GM18517 (cell line): Measurements from ENCODE around the gene MAP1LC3A.

Experiments
- ATAC-seq: cut with Tn5 transposase; IDR thresholded peaks from one replicate; pipeline ENCODE4 v1.9.1; 2021; ENCODE audit warnings: mild to moderate bottlenecking, moderate library complexity; ENCODE audit not compliant: unreplicated experiment

The MAP1LC3A gene

DNA sequence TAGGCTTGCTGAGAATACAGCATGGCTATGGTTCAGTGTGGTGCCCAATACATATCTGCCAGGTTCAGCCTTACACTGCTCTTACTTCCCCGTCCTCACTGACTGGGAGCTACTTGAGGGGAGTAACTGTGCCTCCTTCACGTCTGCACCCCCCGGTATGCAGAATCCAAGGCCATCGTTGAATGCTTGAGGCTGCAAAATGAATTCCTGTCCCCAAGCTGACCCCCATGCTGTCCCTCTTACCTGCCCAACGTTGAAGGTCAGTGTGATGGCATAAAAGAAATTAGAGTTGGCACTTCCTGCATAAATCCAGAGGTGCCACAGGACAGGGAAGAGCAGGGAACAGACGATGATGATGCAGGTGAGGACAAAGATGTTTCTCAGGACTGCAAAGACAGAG, 16.3 kb downstream of the MAP1LC3A start:
- ATAC-seq, result no peak

- ATAC-seq, result no peak
Measured at GRCh38 chr20:34575271-34575670, 16.8 kb downstream of the MAP1LC3A start.

DNA sequence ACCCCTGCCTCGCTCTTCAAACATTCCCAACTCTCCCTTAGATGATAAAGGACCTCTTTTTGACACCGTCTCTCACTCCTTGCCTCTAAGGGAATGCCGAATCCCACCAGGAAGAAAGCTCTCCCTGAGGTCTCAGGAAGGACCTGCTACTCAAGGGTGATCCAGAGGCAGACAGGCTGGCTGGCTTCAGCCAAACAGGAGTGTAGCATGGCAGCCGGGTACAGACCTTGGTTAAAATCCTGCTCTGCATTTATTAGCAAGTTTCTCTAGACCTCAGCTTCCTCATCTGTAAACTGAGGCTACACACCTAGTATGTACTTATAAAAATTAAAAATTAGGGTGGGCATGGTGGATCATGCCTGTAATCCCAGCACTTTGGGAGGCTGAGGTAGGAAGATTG, 17.2 kb downstream of the MAP1LC3A start:
- no peak for ATAC-seq

- ATAC-seq, result no peak
Measured at GRCh38 chr20:34577061-34577460, 18.5 kb downstream of the MAP1LC3A start.

DNA sequence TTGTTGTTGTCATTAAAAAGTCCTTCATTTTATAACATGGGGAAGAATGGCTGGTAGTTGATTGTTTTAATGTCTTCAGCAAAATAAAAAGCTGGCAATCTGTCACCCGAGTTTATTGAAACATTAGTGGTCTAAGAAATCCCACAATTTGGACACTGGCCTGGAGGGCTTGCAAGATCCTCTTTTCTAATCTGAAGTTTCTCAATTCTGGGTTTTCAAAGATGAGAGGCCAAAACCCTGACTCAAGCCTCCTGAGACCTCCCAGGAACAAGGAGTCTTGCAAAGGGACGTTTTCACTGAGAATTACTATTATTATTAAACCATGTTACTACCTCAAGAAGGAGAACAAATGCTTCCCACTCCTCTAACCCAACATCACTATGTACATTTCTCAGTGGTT, 19.5 kb downstream of the MAP1LC3A start:
- ATAC-seq, result no peak

DNA sequence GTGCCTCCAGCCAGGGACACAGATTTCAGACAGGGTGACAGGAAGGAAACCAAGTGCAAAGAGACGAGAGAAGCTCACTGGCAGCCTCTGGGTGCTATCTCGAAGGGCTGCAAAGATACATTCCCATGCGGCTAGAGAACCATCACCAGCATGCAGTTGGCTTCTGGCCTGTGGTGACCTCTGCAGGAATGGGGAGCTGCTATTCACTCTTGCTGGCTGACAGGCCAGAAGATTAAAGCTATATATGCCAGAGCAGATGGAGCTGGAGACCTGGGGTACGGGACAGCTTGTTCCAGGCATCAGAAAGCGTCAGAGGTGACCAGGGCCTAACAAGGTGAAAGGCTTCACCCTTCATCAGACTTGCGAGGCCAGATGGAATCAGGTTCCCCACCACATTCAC, 20.0 kb downstream of the MAP1LC3A start:
- ATAC-seq, result no peak

GRCh38 chr20:34579191-34579978, 20.9 kb downstream of the MAP1LC3A start:
- ATAC-seq, result no peak

DNA sequence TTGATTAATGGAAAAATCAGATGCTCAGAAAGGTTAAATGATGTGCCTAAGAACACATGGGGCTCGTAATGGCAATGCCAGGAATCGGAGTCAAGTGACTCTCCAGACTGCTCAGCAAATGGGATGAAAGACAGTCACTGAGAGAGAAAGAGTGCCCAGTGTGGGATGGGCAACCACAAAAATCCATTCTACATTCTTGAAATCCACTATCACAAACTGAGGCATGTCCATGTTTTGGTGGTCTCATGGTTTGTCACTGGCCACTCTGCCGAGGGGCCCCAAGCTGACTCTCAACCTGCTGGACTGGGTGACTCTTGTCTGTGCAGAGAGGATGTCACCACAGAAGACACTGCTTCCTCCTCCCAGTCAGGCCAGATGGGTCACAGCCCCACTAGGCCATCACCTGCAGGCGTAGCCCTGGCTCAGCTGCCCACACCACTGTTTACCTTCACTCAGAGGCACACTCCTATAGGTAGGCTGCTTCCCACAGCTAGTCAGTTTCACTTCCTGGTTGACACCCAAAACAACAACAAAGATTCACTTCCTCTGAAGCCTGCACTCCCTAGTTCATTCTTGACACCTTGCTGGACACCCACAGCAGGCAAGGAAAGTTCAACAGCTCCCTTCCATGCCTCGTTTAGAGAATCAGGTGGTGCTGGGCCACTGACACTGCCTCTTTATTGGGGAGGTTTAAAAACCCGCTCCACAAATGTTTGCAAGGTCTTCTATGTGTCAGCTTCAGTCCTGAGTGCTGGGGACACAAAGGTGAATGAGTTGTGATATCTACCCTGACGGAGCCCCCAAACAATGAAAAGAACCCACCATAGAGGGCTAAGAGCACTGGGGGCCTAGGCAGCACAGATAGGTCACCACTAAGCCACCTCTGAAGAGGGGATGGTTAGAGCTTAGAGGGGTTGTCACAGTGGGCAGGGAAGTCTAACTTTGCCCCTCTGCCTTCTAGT, 21.7 kb downstream of the MAP1LC3A start:
- no peak for ATAC-seq

DNA sequence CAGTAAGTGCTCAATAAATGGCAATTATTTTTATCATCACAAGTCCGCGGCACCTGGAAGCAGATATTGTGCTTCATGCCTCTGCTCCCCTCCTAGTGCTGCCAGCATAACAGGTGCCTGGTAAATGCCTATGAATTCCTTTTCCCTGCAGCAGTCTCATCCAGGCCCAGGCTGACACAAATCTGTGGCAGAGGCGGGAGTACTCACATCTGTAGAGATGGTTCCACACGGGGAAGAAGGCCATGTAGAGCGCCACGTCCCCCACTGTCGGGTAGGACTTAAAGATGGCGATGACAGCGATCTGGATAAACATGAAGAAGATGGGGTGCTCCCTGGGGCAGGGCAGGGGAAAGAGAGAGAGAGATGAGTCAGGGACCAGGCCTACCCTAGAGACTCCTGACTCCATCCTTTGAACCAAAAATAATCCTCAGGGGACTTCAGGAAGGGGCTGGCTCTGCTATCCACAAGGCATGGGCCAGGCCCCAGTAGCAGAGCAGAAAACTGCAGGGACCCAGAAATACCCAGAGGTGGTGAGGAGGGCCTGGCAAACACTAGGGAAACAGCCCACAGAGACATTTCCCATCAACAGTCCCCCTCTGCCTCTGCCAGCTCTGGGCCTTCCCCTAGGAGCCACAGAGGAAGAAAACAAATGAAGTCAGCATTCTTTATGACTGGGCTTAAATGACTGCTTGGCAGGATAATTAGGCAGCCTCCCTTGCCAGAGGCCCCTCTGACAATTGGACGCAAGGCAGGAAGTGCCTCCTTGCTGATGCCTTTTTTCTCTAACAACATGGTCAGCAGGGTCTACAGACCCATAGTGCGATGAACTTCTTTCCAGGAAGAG, 23.0 kb downstream of the MAP1LC3A start:
- ATAC-seq, result no peak

- no peak for ATAC-seq
Measured at GRCh38 chr20:34582221-34582620, 23.7 kb downstream of the MAP1LC3A start.

DNA sequence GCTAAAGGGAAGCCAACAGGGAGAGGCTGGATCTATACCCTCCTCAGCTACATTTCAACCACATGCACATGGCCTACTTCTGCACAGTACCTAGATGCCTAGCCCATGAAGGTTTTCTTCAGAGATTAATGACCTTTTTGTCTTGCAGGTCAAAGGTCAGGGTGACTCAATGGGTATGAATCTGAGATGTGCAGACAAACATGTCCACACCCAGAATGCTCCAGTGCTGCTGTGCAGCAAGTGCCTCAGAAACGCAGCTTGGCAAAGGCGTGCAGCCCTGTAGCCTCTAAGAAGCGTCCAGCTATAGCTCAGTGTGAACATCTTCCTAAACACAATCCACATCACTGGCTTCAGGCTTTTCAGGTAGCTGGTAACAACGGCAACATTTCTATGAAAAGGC, 24.4 kb downstream of the MAP1LC3A start:
- ATAC-seq, result no peak

GRCh38 chr20:34583544-34583943, 25.0 kb downstream of the MAP1LC3A start:
- ATAC-seq, result no peak

DNA sequence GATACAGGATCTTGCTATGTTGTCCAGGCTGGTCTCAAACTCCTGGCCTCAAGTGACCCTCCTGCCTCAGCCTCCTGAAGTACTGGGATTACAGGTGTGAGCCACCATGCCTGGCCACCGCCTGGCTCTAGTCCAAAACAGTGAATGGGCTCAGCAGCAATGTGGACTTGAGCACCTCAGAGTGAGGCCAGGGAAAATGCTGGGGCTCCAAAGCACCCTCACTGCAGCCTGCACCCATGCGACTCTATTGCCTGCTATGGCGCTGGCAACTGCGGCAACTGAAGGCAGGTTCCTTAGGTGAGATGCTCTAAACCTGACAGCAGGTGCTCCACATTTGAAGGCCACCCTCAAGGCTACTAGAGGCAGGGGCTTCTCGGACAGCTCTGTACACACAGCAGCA, 26.5 kb downstream of the MAP1LC3A start:
- ATAC-seq, result no peak

- no peak for ATAC-seq
Measured at GRCh38 chr20:34586488-34587163, 28.1 kb downstream of the MAP1LC3A start.

DNA sequence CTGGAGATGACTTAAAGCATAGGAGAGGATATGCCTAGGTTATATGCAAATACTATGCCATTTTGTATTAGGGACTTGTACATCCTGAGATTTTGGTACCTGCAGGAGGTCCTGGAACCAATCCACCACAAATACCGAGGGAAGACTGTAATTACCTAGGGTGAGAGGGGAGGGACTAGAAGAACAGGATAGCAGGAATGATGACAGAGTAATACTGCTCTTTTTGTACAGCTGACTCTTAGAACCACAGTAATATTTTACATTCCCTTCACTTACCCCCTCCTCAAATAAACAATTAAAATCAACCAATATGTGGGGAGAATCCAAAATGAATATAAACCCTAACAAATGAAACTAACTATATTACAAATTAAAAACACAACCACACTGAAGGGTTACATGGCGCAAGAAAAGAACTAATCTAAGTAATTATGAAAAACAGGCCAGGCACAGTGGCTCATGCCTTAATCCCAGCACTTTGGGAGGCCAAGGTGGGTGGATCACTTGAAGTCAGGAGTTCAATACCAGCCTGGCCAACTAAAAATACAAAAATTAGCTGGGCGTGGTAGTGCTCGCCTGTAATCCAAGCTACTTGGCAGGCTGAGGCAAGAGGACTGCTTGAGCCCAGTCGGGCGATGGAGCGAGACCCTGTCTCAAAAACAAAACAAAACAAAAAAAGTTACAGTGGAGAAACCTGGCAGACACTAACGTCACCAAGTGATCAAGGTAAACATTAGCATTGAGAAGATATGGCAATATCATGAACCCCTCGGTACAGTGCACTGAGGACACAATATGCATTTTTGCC, 37.1 kb downstream of the MAP1LC3A start:
- ATAC-seq, result no peak

GRCh38 chr20:34600892-34601653, 42.6 kb downstream of the MAP1LC3A start:
- no peak for ATAC-seq

- no peak for ATAC-seq
Measured at GRCh38 chr20:34604980-34605788, 46.7 kb downstream of the MAP1LC3A start.

DNA sequence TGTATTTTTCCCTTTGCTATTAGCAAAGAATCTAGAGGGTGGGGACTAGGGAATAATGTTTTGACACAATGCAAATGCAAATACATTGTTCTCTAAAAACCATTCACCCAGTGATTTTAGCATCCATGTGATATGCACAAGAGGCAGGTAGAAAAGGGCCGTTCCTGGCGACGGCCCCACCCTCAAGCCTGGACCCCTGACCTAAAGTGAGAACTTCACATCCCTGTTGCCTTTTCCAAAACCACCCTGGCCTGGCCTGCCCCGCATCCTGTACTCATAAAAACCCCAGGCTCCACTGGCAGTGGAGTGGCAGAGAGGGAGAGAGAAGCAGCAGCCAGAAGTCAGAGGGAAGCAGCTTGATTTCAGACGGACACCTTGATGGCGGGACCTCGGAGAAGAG, 48.5 kb downstream of the MAP1LC3A start:
- ATAC-seq, result no peak
